IMR-90 (cell line): Measurements from ENCODE around the gene ATP6AP1. TPM values are rescaled to one million over a fixed set of nuclear protein-coding genes. Genes with fewer than 3 reads are reported as not detected.

Source experiments
- ATAC-seq: fragments of 200-7000 bp; cut with Tn5 transposase; 2 replicates; pipeline ENCODE4 v1.9.1; 2020; ENCODE audit warnings: low read depth, mild to moderate bottlenecking, moderate library complexity
- BruUV-seq: library from RNA; stranded (reverse); fragments of 400-500 nt; replicated peaks from 2 replicates; lab custom pipeline; 2021; lab: Mats Ljungman, UMichigan
- CTCF ChIA-PET: fragments of 300-600 bp; formaldehyde crosslinking; extraction: SDS; loops from one replicate; lab custom pipeline; 2021; ENCODE audit warnings: antibody characterized with exemption; lab: Yijun Ruan, JAX
- POLR2A ChIA-PET: fragments of 300-600 bp; sonication (Branson Sonifier 250); formaldehyde crosslinking; loops from one replicate; lab custom pipeline; 2022; ENCODE audit warnings: antibody characterized with exemption; ENCODE audit not compliant: unreplicated experiment; lab: Charles Lee
- DNase-seq: peaks from one replicate; pipeline ENCODE4 v3.0.0; 2013
- H2AFZ ChIP-seq: replicated peaks from 2 replicates; pipeline ENCODE3; 2013; ENCODE audit warnings: low read length, mild to moderate bottlenecking; ENCODE audit not compliant: poor library complexity
- H2AK5ac ChIP-seq: 2 replicates; pipeline ENCODE4 v1.6.1; 2013; ENCODE audit warnings: low read depth, low read length, inconsistent platforms
- H2AK9ac ChIP-seq: replicated peaks from 2 replicates; pipeline ENCODE3; 2013; ENCODE audit warnings: mild to moderate bottlenecking, low read depth, low read length, moderate library complexity; ENCODE audit not compliant: poor library complexity
- H2BK120ac ChIP-seq: 2 replicates; pipeline ENCODE4 v1.6.1; 2013; ENCODE audit warnings: low read depth, low read length, inconsistent platforms
- H2BK15ac ChIP-seq: 3 replicates; pipeline ENCODE4 v1.6.1; 2013; ENCODE audit warnings: low read depth, low read length, inconsistent platforms
- H2BK20ac ChIP-seq: 2 replicates; pipeline ENCODE4 v1.6.1; 2013; ENCODE audit warnings: low read depth, mild to moderate bottlenecking, inconsistent platforms, low read length, moderate library complexity
- H2BK5ac ChIP-seq: 2 replicates; pipeline ENCODE4 v1.6.1; 2013; ENCODE audit warnings: mild to moderate bottlenecking, low read depth, low read length, inconsistent platforms; ENCODE audit not compliant: poor library complexity, severe bottlenecking
- H3K14ac ChIP-seq: replicated peaks from 2 replicates; pipeline ENCODE4 v1.6.1; 2013; ENCODE audit warnings: low read depth, low read length, inconsistent platforms
- H3K18ac ChIP-seq: 2 replicates; pipeline ENCODE4 v1.6.1; 2013; ENCODE audit warnings: low read depth, low read length, control low read depth
- H3K23ac ChIP-seq: 2 replicates; pipeline ENCODE4 v1.6.1; 2013; ENCODE audit warnings: low read depth, low read length, inconsistent platforms
- H3K27ac ChIP-seq: 2 replicates; pipeline ENCODE4 v1.5.1; 2013; ENCODE audit warnings: mild to moderate bottlenecking, control low read depth, low read length; ENCODE audit not compliant: insufficient read depth
- H3K27me3 ChIP-seq: 2 replicates; pipeline ENCODE4 v1.6.1; 2013; ENCODE audit warnings: low read length; ENCODE audit not compliant: control insufficient read depth, insufficient read depth
- H3K36me3 ChIP-seq: 2 replicates; pipeline ENCODE4 v1.6.1; 2013; ENCODE audit warnings: low read length, mixed read lengths; ENCODE audit not compliant: control insufficient read depth, insufficient read depth
- H3K4ac ChIP-seq: 2 replicates; pipeline ENCODE4 v1.6.1; 2013; ENCODE audit warnings: low read depth, low read length, inconsistent platforms
- H3K4me1 ChIP-seq: 2 replicates; pipeline ENCODE4 v1.6.1; 2013; ENCODE audit warnings: low read length, mixed read lengths; ENCODE audit not compliant: control insufficient read depth, insufficient read depth
- H3K4me2 ChIP-seq: 2 replicates; pipeline ENCODE4 v1.6.1; 2013; ENCODE audit warnings: low read depth, mild to moderate bottlenecking, control low read depth, low read length, moderate library complexity
- H3K4me3 ChIP-seq: 2 replicates; pipeline ENCODE4 v1.5.1; 2013; ENCODE audit warnings: low read depth, mild to moderate bottlenecking, control low read depth, low read length, moderate library complexity; ENCODE audit not compliant: insufficient read depth
- H3K56ac ChIP-seq: 2 replicates; pipeline ENCODE4 v1.6.1; 2013; ENCODE audit warnings: low read length, inconsistent platforms; ENCODE audit not compliant: insufficient read depth; ENCODE audit errors: extremely low read depth
- H3K79me1 ChIP-seq, 2 experiments: 2 replicates each; pipeline ENCODE4 v1.6.1; 2013; ENCODE audit warnings: low read length in 2 of 2, inconsistent platforms in 1 of 2, low read depth in 1 of 2
- H3K9ac ChIP-seq: 2 replicates; pipeline ENCODE4 v1.6.1; 2013; ENCODE audit warnings: low read depth, low read length, control low read depth
- H3K9me1 ChIP-seq: 2 replicates; pipeline ENCODE4 v1.6.1; 2013; ENCODE audit warnings: low read length, inconsistent platforms; ENCODE audit not compliant: insufficient read depth
- H3K9me3 ChIP-seq: 2 replicates; pipeline ENCODE4 v1.6.1; 2013; ENCODE audit warnings: low read length; ENCODE audit not compliant: control insufficient read depth, insufficient read depth
- H4K20me1 ChIP-seq: 2 replicates; pipeline ENCODE4 v1.6.1; 2013; ENCODE audit warnings: low read length, inconsistent platforms; ENCODE audit not compliant: insufficient read depth
- H4K5ac ChIP-seq: 2 replicates; pipeline ENCODE4 v1.6.1; 2013; ENCODE audit warnings: mild to moderate bottlenecking, low read depth, low read length, control low read depth
- H4K8ac ChIP-seq, 2 experiments: 2 replicates each; pipeline ENCODE4 v1.6.1; 2013; ENCODE audit warnings: low read depth in 2 of 2, low read length in 2 of 2, control low read depth in 1 of 2, inconsistent platforms in 1 of 2
- H4K91ac ChIP-seq: 2 replicates; pipeline ENCODE4 v1.6.1; 2013; ENCODE audit warnings: low read depth, low read length, inconsistent platforms; ENCODE audit not compliant: insufficient read depth
- BHLHE40 ChIP-seq: fragments of 150-350 bp; IDR thresholded peaks from 2 replicates; pipeline ENCODE4 v1.6.1; 2016; ENCODE audit warnings: mild to moderate bottlenecking, low read depth, low read length
- CHD1 ChIP-seq: IDR thresholded peaks from 2 replicates; pipeline ENCODE4 v1.6.1; 2012; ENCODE audit warnings: low read depth, low read length, improper control_type of control experiment
- FOS ChIP-seq: fragments of 150-350 bp; IDR thresholded peaks from 2 replicates; pipeline ENCODE4 v1.6.1; 2016; ENCODE audit warnings: low read depth, low read length
- MAFK ChIP-seq: IDR thresholded peaks from 2 replicates; pipeline ENCODE4 v1.6.1; 2012; ENCODE audit warnings: low read depth, low read length, improper control_type of control experiment
- MXI1 ChIP-seq: IDR thresholded peaks from 2 replicates; pipeline ENCODE4 v1.6.1; 2012; ENCODE audit warnings: low read depth, mild to moderate bottlenecking, low read length, moderate library complexity, borderline replicate concordance
- NFE2L2 ChIP-seq: fragments of 150-350 bp; IDR thresholded peaks from 2 replicates; pipeline ENCODE4 v1.6.1; 2016; ENCODE audit warnings: low read depth, mild to moderate bottlenecking, low read length
- RAD21 ChIP-seq: IDR thresholded peaks from 2 replicates; pipeline ENCODE4 v1.6.1; 2012; ENCODE audit warnings: low read length, improper control_type of control experiment
- RCOR1 ChIP-seq: IDR thresholded peaks from 2 replicates; pipeline ENCODE4 v1.6.1; 2012; ENCODE audit warnings: mild to moderate bottlenecking, low read length, improper control_type of control experiment; ENCODE audit not compliant: insufficient replicate concordance
- RFX5 ChIP-seq: IDR thresholded peaks from 2 replicates; pipeline ENCODE4 v1.8.0; 2012; ENCODE audit warnings: low read depth, mild to moderate bottlenecking, low read length, moderate library complexity
- SMC3 ChIP-seq: fragments of 150-350 bp; IDR thresholded peaks from 2 replicates; pipeline ENCODE4 v1.6.1; 2016; ENCODE audit warnings: low read depth, mild to moderate bottlenecking, antibody characterized with exemption, low read length, moderate library complexity
- WGBS, 2 experiments: methylation state at CpG; one replicate each; pipeline versions ENCODE4 v1.1.5 to v1.1.7; 2013; ENCODE audit warnings: missing lambda C conversion rate in 2 of 2; ENCODE audit not compliant: insufficient read length in 1 of 2; ENCODE audit errors: extremely low coverage in 2 of 2; 5-methylcytosine and 5-hydroxymethylcytosine counted together
- dilution Hi-C: fragments of 300-500 bp; cut with HindIII; formaldehyde crosslinking; loops from one replicate; pipeline ENCODE4 v1.14.3; 2018; ENCODE audit warnings: low sequenced_read_pairs; ENCODE audit not compliant: unreplicated experiment
- in situ Hi-C: fragments of 300-500 bp; cut with MboI; formaldehyde crosslinking; loops from 3 replicates; pipeline ENCODE4 v1.14.3; 2019; ENCODE audit warnings: low sequenced_read_pairs, inconsistent platforms, mixed read lengths
- intact Hi-C: fragments of 100-400 bp; cut with micrococcal nuclease; formaldehyde crosslinking; loops from 2 replicates; pipeline ENCODE4 v1.10.0; 2022
- polyA plus RNA-seq, 3 experiments: library from polyadenylated mRNA; depleted of rRNA; stranded (reverse); fragments of >200 nt; gene quantifications; 2 replicates each; pipeline ENCODE4 v1.2.3, GENCODE V29; 2012; ENCODE audit warnings: low replicate concordance in 1 of 3
- total RNA-seq: library from RNA; depleted of rRNA; stranded (reverse); fragments of >200 nt; gene quantifications from 2 replicates; pipeline ENCODE4 v1.2.3, GENCODE V29; 2012
- TF ChIP-seq, protein P1 (sequence below): fragments of 150-350 bp; IDR thresholded peaks from 2 replicates; pipeline ENCODE4 v1.6.1; 2017; ENCODE audit warnings: mild to moderate bottlenecking, antibody characterized with exemption, low read length, low read depth
- TF ChIP-seq, protein P2 (sequence below): conservative IDR thresholded peaks from 2 replicates; pipeline ENCODE4 v1.5.1; 2012; ENCODE audit warnings: mild to moderate bottlenecking, low read depth, low read length, improper control_type of control experiment
- TF ChIP-seq, protein P3 (sequence below): fragments of 150-350 bp; IDR thresholded peaks from 2 replicates; pipeline ENCODE4 v1.6.1; 2016; ENCODE audit warnings: low read depth, mild to moderate bottlenecking, low read length, moderate library complexity, borderline replicate concordance

Gene ATP6AP1
- total and polyA plus RNA-seq, 2 of the 4 experiments (the other 2 are of a cell fraction), result 13.8 to 96.7 TPM

DNA sequence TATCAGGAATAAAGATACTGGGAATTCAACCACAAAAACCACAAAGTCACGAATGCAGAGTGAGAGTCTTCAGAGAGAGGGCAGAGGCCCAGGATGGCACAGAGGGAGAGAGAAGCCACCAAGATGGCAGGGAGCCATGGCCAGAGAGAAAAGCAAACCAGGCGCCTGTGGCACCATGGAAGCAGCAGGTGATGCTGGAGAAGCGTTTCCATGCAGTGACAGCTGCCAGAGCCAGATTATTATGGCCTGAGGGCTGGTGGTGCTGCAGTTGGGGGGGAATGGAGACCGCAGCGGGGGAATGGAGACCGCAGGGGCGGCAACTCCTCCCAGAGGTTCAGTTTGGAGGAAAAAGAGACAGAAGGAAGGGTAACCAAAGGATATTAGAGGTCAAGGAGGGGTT lies 11.3 kb upstream of the ATP6AP1 start:
- no peaks in the 10 kb centered on the region for H3K4me1 ChIP-seq
- no peak overlapping the region for H2AFZ ChIP-seq
- H3K4ac ChIP-seq, result no peak overlapping the region
- H3K4me3 ChIP-seq, result no peak overlapping the region
- H2AK5ac ChIP-seq, result no peak overlapping the region
- no peak overlapping the region for H3K18ac ChIP-seq
- H4K5ac ChIP-seq, result no peak overlapping the region
- no peak overlapping the region for H2BK5ac ChIP-seq
- H3K14ac ChIP-seq, result no peak overlapping the region
- H3K23ac ChIP-seq, result no peak overlapping the region
- peaks cover 0 to 9% of the 10 kb centered on the region in 2 experiments; a peak in 2 of 4 replicates for H3K79me1 ChIP-seq
- in situ Hi-C loops (no loop called here), dilution Hi-C loops (no loop called here), intact Hi-C loops (no loop called here)
- TF ChIP-seq RAD21, result no peak
- TF ChIP-seq MAFK, result no peak
- TF ChIP-seq NFE2L2, result no peak
- no peak for TF ChIP-seq CHD1
- TF ChIP-seq RCOR1, result no peak
- TF ChIP-seq, protein P1, sequence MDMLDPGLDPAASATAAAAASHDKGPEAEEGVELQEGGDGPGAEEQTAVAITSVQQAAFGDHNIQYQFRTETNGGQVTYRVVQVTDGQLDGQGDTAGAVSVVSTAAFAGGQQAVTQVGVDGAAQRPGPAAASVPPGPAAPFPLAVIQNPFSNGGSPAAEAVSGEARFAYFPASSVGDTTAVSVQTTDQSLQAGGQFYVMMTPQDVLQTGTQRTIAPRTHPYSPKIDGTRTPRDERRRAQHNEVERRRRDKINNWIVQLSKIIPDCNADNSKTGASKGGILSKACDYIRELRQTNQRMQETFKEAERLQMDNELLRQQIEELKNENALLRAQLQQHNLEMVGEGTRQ, result no peak
- TF ChIP-seq, protein P2, sequence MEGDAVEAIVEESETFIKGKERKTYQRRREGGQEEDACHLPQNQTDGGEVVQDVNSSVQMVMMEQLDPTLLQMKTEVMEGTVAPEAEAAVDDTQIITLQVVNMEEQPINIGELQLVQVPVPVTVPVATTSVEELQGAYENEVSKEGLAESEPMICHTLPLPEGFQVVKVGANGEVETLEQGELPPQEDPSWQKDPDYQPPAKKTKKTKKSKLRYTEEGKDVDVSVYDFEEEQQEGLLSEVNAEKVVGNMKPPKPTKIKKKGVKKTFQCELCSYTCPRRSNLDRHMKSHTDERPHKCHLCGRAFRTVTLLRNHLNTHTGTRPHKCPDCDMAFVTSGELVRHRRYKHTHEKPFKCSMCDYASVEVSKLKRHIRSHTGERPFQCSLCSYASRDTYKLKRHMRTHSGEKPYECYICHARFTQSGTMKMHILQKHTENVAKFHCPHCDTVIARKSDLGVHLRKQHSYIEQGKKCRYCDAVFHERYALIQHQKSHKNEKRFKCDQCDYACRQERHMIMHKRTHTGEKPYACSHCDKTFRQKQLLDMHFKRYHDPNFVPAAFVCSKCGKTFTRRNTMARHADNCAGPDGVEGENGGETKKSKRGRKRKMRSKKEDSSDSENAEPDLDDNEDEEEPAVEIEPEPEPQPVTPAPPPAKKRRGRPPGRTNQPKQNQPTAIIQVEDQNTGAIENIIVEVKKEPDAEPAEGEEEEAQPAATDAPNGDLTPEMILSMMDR, result no peak
- TF ChIP-seq RFX5, result no peak
- no peak for TF ChIP-seq BHLHE40
- no peak for TF ChIP-seq FOS
- no peak for TF ChIP-seq MXI1
- no peak for TF ChIP-seq SMC3
- TF ChIP-seq, protein P3, sequence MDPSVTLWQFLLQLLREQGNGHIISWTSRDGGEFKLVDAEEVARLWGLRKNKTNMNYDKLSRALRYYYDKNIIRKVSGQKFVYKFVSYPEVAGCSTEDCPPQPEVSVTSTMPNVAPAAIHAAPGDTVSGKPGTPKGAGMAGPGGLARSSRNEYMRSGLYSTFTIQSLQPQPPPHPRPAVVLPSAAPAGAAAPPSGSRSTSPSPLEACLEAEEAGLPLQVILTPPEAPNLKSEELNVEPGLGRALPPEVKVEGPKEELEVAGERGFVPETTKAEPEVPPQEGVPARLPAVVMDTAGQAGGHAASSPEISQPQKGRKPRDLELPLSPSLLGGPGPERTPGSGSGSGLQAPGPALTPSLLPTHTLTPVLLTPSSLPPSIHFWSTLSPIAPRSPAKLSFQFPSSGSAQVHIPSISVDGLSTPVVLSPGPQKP, result no peak
- no peak overlapping the region for H2AK9ac ChIP-seq
- no TSS peak for BruUV-seq
- H3K9me3 ChIP-seq, result no peaks in the 10 kb centered on the region
- H3K56ac ChIP-seq, result no peak overlapping the region
- peaks cover 13% of the 10 kb centered on the region for H3K36me3 ChIP-seq
- H2BK120ac ChIP-seq, result no peak overlapping the region
- H3K4me2 ChIP-seq, result no peak overlapping the region
- no peak overlapping the region for H3K9ac ChIP-seq
- ATAC-seq, result no peak
- 66% methylated on average over 4 of the region's 7 CpGs; no CpG with 5 or more reads in 1 of the 2 experiments for WGBS, 2 experiments
- H3K9me1 ChIP-seq, result peaks cover 3% of the 10 kb centered on the region; the same call in 1 of the 2 replicates
- H2BK15ac ChIP-seq, result no peak overlapping the region
- POLR2A ChIA-PET, result no interaction called here
- no peak for DNase-seq
- no peak overlapping the region for H4K91ac ChIP-seq
- no peaks in the 10 kb centered on the region for H4K20me1 ChIP-seq
- no peak overlapping the region for H3K27ac ChIP-seq
- CTCF ChIA-PET, result no interaction called here
- H2BK20ac ChIP-seq, result no peak overlapping the region
- H4K8ac ChIP-seq, result no peak overlapping the region
- no peaks in the 10 kb centered on the region for H3K27me3 ChIP-seq
